ENCODE results near the gene LAT.

DNA sequence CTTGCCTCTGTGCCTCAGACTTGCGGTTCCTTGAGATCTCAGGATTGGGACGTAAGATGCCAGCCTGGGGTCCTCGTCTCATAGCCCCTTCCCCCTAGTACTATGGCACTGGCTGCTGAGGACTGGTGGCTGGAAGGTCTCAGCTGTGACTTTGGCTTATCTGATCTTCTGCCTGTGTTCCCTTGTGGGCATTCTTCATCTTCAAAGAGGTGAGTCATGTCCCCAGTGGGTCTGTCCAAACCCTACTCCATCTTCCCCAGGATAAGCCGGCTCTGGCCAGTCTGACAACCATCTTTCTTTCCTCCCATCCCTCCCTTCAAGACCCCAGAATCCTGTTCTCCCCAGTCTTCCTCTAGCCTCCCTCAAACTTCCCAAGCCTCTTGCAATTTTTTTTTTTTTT, 49.5 kb upstream of the LAT start:
- TF ChIP-seq, protein P1, sequence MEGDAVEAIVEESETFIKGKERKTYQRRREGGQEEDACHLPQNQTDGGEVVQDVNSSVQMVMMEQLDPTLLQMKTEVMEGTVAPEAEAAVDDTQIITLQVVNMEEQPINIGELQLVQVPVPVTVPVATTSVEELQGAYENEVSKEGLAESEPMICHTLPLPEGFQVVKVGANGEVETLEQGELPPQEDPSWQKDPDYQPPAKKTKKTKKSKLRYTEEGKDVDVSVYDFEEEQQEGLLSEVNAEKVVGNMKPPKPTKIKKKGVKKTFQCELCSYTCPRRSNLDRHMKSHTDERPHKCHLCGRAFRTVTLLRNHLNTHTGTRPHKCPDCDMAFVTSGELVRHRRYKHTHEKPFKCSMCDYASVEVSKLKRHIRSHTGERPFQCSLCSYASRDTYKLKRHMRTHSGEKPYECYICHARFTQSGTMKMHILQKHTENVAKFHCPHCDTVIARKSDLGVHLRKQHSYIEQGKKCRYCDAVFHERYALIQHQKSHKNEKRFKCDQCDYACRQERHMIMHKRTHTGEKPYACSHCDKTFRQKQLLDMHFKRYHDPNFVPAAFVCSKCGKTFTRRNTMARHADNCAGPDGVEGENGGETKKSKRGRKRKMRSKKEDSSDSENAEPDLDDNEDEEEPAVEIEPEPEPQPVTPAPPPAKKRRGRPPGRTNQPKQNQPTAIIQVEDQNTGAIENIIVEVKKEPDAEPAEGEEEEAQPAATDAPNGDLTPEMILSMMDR (IDR thresholded peaks at IDR 0.05), result no peak
- no peak for TF ChIP-seq POLR2A (IDR thresholded peaks at IDR 0.05)

Data from lower leg skin (tissue), 3 donors.